ENCODE results near the gene HGFAC.

The HGFAC gene

DNA sequence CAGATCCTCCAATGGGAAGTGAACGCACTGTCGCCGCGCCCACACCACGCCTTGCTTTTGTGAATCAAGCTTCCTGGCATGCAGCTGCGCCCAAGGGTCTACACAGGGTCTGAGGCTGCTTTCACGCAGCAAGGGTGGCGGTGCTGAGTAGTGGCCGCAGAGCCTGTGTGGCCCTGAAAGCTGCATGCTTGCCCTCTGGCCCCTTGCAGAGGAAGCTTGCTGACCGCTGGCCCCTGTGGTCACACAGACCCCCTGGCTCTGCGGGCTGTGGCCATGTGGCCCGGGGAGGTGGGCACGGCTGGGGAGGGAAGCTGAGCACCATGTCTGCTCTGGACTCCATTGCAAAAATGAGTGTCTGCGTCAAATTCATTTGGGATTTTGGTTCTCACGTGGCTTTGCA is 30.1 kb downstream of the HGFAC start:
- H3K4me1 ChIP-seq = no peaks in the 10 kb centered on the region
- no peaks in the 10 kb centered on the region for H3K36me3 ChIP-seq
- no peak for DNase-seq
- no peak overlapping the region for H3K4me3 ChIP-seq (ENCODE audit: low read depth, low read length)
- no peaks in the 10 kb centered on the region for H3K9me3 ChIP-seq
- no peaks in the 10 kb centered on the region for H3K27me3 ChIP-seq
- TF ChIP-seq, protein P1, sequence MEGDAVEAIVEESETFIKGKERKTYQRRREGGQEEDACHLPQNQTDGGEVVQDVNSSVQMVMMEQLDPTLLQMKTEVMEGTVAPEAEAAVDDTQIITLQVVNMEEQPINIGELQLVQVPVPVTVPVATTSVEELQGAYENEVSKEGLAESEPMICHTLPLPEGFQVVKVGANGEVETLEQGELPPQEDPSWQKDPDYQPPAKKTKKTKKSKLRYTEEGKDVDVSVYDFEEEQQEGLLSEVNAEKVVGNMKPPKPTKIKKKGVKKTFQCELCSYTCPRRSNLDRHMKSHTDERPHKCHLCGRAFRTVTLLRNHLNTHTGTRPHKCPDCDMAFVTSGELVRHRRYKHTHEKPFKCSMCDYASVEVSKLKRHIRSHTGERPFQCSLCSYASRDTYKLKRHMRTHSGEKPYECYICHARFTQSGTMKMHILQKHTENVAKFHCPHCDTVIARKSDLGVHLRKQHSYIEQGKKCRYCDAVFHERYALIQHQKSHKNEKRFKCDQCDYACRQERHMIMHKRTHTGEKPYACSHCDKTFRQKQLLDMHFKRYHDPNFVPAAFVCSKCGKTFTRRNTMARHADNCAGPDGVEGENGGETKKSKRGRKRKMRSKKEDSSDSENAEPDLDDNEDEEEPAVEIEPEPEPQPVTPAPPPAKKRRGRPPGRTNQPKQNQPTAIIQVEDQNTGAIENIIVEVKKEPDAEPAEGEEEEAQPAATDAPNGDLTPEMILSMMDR (IDR thresholded peaks at IDR 0.05; ENCODE audit: low read depth, low read length) = no peak

DNA sequence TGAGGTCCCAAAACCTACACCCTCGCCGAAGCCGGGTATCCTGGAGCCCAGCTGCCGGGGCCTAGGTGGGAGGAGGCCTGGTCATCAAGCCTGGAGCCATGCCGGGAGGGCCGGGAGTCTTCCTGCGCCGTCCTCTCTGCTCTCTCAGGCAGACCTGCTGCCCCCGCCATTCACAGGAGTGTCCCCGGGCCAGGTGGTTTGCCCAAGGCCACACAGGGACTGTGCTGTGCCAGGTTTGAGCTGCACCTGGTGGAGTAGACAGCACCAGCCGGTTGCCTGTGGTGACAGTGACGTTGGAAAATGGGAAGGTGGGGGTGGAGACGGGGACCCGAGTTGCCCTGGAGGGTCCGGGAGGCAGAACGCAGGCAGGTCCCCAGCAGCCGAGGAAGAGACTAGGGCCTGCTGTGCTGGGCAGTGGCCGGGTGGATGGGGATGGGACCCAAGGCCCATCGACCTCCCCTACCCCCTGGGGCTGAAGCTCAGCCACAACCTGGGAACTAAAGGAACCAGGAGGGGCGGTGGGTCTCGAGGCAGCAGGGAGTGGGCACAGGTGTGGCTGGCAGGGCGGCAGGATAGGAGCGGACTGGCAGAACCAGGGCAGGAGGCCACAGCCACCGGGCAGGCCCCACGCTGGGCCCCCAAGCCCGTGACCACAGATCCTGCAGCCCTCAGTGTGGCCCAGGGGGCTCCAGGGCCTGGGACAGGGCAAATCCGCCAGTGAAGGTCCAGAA is 30.8 kb downstream of the HGFAC start:
- H3K27me3 ChIP-seq = no peaks in the 10 kb centered on the region
- no peaks in the 10 kb centered on the region for H3K9me3 ChIP-seq
- TF ChIP-seq, protein P1 (IDR thresholded peaks at IDR 0.05; ENCODE audit: low read depth, low read length) = no peak
- H3K4me1 ChIP-seq = no peaks in the 10 kb centered on the region
- no peaks in the 10 kb centered on the region for H3K36me3 ChIP-seq
- DNase-seq = no peak
- H3K4me3 ChIP-seq (ENCODE audit: low read depth, low read length) = no peak overlapping the region

DNA sequence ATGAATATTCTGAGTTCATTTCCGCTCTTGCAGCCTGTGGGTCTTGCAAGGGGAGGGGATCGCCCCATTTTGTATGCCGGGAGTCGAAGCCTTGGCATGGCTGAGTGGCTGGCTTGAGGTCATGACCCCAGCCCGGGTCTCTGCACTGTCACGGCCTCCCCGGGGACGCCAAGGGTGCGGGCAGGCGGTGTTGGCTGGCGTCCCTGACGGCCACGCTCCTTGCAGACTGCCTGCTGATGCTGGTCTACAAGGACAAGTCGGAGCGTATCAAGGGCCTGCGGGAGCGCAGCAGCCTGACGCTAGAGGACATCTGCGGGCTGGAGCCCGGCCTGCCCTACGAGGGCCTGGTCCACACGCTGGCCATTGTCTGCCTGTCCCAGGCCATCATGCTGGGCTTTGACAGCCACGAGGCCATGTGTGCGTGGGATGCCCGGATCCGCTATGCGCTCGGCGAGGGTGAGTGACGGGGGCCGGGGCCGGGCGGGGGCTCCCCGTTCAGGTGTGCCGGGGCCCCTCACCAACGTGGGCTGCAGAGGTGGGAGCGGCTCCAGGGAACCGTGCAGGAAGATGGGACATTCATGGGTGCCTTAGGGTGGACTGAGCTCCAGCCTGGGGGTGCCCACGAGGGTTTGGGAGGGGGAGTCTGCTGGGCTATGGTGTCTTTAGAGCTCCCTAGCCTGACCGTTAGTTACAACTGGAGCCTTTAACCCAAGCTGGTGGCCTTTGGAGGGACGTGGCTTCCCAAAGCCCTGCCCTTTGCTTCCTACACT is 31.6 kb downstream of the HGFAC start:
- DNase-seq = no peak
- H3K27me3 ChIP-seq = no peaks in the 10 kb centered on the region
- TF ChIP-seq, protein P1 (IDR thresholded peaks at IDR 0.05; ENCODE audit: low read depth, low read length) = no peak

DNA sequence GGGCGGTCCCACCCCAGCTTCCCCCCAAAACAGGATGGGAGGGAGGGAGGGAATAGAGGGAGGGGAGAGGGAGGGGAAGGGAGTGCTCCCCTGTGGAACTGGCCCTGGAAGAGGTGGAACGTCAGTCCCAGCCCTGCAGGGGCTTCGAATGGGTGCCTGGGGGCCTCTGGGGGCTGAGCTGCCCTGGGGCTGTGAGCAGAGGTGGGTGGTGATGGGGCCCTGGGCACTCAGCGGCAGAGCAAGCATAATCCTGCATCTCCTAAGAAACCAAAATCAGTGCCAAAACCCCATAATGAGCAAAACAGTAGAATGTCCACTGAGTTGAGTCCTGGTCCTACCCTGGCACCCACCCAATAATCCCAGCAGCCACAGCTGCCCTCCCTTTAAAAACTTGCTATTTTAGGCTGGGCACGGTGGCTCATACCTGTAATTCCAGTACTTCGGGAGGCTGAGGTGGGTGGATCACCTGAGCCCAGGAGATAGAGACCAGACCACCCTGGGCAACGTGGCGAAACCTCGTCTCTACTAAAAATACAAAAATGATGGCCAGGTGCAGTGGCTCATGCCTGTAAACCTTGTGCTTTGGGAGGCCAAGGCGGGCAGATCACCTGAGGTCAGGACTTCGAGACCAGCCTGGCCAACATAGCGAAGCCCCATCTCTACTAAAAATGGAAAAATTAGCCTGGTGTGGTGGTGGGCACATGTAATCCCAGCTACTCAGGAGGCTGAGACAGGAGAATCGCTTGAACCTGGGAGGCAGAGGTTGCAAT is 32.4 kb downstream of the HGFAC start:
- H3K36me3 ChIP-seq = no peaks in the 10 kb centered on the region
- no peaks in the 10 kb centered on the region for H3K4me1 ChIP-seq
- no peaks in the 10 kb centered on the region for H3K9me3 ChIP-seq
- DNase-seq = no peak
- H3K4me3 ChIP-seq (ENCODE audit: low read depth, low read length) = no peak overlapping the region
- H3K27me3 ChIP-seq = no peaks in the 10 kb centered on the region
- TF ChIP-seq, protein P1 (IDR thresholded peaks at IDR 0.05; ENCODE audit: low read depth, low read length) = no peak

More for the DNA sequence above, 31.6 kb downstream of the HGFAC start:
- Histone ChIP-seq H3K9me3 (no peaks in the 10 kb centered on the region), H3K4me1 (no peaks in the 10 kb centered on the region), H3K36me3 (no peaks in the 10 kb centered on the region), H3K4me3 (ENCODE audit: low read depth, low read length) (no peak overlapping the region)

DNA sequence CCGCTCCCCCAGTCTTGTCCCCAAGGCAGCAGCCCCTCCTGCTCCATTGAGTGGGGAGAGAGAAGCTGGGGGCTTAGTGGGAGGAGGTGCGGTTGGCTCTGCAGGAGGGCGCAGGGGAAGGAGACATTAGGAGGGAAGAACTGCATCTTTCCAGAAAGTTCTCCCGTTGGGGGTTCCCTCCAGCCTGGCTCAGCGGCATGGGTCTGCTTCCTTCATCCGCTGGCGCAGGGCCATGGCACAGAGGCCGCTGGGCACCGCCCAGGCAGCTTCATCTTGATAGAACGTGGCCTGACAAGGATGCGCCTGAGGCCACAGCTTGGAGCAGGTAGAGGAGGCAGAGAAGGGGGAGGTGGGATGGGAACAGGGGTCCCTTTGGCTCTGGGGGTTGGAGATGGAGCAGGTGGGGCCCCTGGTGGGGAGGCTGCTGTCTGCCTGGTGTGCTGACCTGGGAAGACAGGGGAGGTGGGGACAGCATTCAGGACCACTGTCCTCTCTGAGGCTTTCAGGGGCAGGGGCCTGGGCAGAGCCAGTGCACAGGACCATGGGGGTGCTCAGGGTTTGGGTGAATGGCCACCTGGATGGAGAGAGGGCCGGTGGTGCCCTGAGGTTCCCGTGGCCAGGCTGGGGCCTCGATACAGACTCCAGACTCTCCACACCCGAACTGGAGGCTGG is 33.4 kb downstream of the HGFAC start:
- no peak for DNase-seq
- TF ChIP-seq, protein P1 (IDR thresholded peaks at IDR 0.05; ENCODE audit: low read depth, low read length) = no peak
- H3K27me3 ChIP-seq = no peaks in the 10 kb centered on the region
- H3K36me3 ChIP-seq = no peaks in the 10 kb centered on the region
- no peak overlapping the region for H3K4me3 ChIP-seq (ENCODE audit: low read depth, low read length)
- no peaks in the 10 kb centered on the region for H3K9me3 ChIP-seq
- no peaks in the 10 kb centered on the region for H3K4me1 ChIP-seq

Measured in BE2C (cell line).